ENCODE measurements around the gene ZNF516. TPM values are rescaled to one million over a fixed set of nuclear protein-coding genes. Genes with fewer than 3 reads are reported as not detected.

Gene ZNF516
- total and polyA plus RNA-seq, 9 donors, result 13.5 to 110 (median 95.2) TPM

GRCh38 chr18:76494231-76495005, 624 bp downstream of the ZNF516 start:
- H3K27ac ChIP-seq, result peak overlapping the region; percentile 80 to 89
- DNase-seq, result peak; percentile 68 to 81 (median 75)
- WGBS, 3 donors, result 0% methylated on average over 50 to 56 of the region's 56 CpGs
- intact Hi-C loops (cut with DNase I), result loop anchor here in 2 of 4 donors (2.0 to 5.0 kb wide), 2 partner anchors 26 to 33 kb away; no protein-coding TSS in a partner anchor
- H3K4me3 ChIP-seq, result peak overlapping the region; percentile 70
- no peaks in the 10 kb centered on the region for H3K27me3 ChIP-seq
- no peaks in the 10 kb centered on the region for H3K36me3 ChIP-seq
- no peaks in the 10 kb centered on the region for H3K9me3 ChIP-seq
- TF ChIP-seq, protein P1, sequence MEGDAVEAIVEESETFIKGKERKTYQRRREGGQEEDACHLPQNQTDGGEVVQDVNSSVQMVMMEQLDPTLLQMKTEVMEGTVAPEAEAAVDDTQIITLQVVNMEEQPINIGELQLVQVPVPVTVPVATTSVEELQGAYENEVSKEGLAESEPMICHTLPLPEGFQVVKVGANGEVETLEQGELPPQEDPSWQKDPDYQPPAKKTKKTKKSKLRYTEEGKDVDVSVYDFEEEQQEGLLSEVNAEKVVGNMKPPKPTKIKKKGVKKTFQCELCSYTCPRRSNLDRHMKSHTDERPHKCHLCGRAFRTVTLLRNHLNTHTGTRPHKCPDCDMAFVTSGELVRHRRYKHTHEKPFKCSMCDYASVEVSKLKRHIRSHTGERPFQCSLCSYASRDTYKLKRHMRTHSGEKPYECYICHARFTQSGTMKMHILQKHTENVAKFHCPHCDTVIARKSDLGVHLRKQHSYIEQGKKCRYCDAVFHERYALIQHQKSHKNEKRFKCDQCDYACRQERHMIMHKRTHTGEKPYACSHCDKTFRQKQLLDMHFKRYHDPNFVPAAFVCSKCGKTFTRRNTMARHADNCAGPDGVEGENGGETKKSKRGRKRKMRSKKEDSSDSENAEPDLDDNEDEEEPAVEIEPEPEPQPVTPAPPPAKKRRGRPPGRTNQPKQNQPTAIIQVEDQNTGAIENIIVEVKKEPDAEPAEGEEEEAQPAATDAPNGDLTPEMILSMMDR (IDR thresholded peaks at IDR 0.05), result no peak
- TF ChIP-seq EP300 (IDR thresholded peaks at IDR 0.05) (no peak), POLR2A (IDR thresholded peaks at IDR 0.05) (no peak)
- no peaks in the 10 kb centered on the region for H3K4me1 ChIP-seq (ENCODE audit: insufficient read depth)

- DNase-seq, result peak; percentile 52 to 68 (median 56)
- intact Hi-C loops (cut with DNase I), result loop anchor here in 2 of 4 donors (2.0 to 5.0 kb wide), 2 partner anchors 27 to 34 kb away; no protein-coding TSS in a partner anchor
- 0 to 1% (median 0%) methylated on average over 31 of the region's 31 CpGs for WGBS, 3 donors
- H3K4me1 ChIP-seq (ENCODE audit: insufficient read depth), result no peaks in the 10 kb centered on the region
- TF ChIP-seq, protein P1 (IDR thresholded peaks at IDR 0.05), result no peak
- no peak for TF ChIP-seq EP300 (IDR thresholded peaks at IDR 0.05)
- peak; percentile 32 for TF ChIP-seq POLR2A (IDR thresholded peaks at IDR 0.05)
- H3K36me3 ChIP-seq, result no peaks in the 10 kb centered on the region
- peak overlapping the region; percentile 70 for H3K4me3 ChIP-seq
- H3K9me3 ChIP-seq, result no peaks in the 10 kb centered on the region
- peak overlapping the region; percentile 80 to 89 for H3K27ac ChIP-seq
- no peaks in the 10 kb centered on the region for H3K27me3 ChIP-seq
Measured at GRCh38 chr18:76493213-76494161, 1.6 kb downstream of the ZNF516 start.

GRCh38 chr18:76492669-76493212, 2.3 kb downstream of the ZNF516 start:
- DNase-seq, result peak; percentile 100
- Histone ChIP-seq H3K36me3 (no peaks in the 10 kb centered on the region), H3K4me1 (ENCODE audit: insufficient read depth) (peaks cover 2% of the 10 kb centered on the region), H3K27ac (peak overlapping the region; percentile 80 to 89), H3K27me3 (no peaks in the 10 kb centered on the region), H3K9me3 (no peaks in the 10 kb centered on the region), H3K4me3 (peak overlapping the region; percentile 70)
- TF ChIP-seq EP300 (IDR thresholded peaks at IDR 0.05) (no peak), POLR2A (IDR thresholded peaks at IDR 0.05) (peak; percentile 62)
- TF ChIP-seq, protein P1 (IDR thresholded peaks at IDR 0.05), result peak in 1 of 3 donors; percentile 10
- 0 to 2% (median 0%) methylated on average over 31 of the region's 31 CpGs for WGBS, 3 donors
- intact Hi-C loops (cut with DNase I), result loop anchor here in 1 of 4 donors (5.0 kb wide), 1 partner anchor 35 kb away; no protein-coding TSS in a partner anchor
